ENCODE measurements around the gene MBP.

MBP gene

GRCh38 chr18:77164763-77165485, 32.3 kb upstream of the MBP start:
- no peak overlapping the region for H3K4me3 Mint-ChIP-seq
- H3K4me1 Mint-ChIP-seq: peaks cover 88% of the 10 kb centered on the region
- no peak for TF ChIP-seq CTCF (IDR thresholded peaks at IDR 0.05)
- DNase-seq: no peak
- H3K27ac Mint-ChIP-seq: peak overlapping the region; percentile 92
- peaks cover 13% of the 10 kb centered on the region for H3K27me3 Mint-ChIP-seq (ENCODE audit: low read depth, poor library complexity)
- H3K36me3 Mint-ChIP-seq (ENCODE audit: low read depth): no peaks in the 10 kb centered on the region
- H3K9me3 Mint-ChIP-seq: peaks cover 3% of the 10 kb centered on the region

GRCh38 chr18:77164026-77164425, 31.4 kb upstream of the MBP start:
- peaks cover 82% of the 10 kb centered on the region for H3K4me1 Mint-ChIP-seq
- peaks cover 4% of the 10 kb centered on the region for H3K9me3 Mint-ChIP-seq
- H3K27ac Mint-ChIP-seq: no peak overlapping the region
- no peaks in the 10 kb centered on the region for H3K36me3 Mint-ChIP-seq (ENCODE audit: low read depth)
- TF ChIP-seq CTCF (IDR thresholded peaks at IDR 0.05): no peak
- peaks cover 13% of the 10 kb centered on the region for H3K27me3 Mint-ChIP-seq (ENCODE audit: low read depth, poor library complexity)
- no peak for DNase-seq
- no peak overlapping the region for H3K4me3 Mint-ChIP-seq

GRCh38 chr18:77162580-77162979, 30.0 kb upstream of the MBP start:
- TF ChIP-seq CTCF (IDR thresholded peaks at IDR 0.05): no peak
- peaks cover 13% of the 10 kb centered on the region for H3K27me3 Mint-ChIP-seq (ENCODE audit: low read depth, poor library complexity)
- DNase-seq: no peak
- H3K4me1 Mint-ChIP-seq: peaks cover 67% of the 10 kb centered on the region
- H3K9me3 Mint-ChIP-seq: peaks cover 4% of the 10 kb centered on the region
- H3K27ac Mint-ChIP-seq: no peak overlapping the region
- no peak overlapping the region for H3K4me3 Mint-ChIP-seq
- no peaks in the 10 kb centered on the region for H3K36me3 Mint-ChIP-seq (ENCODE audit: low read depth)

GRCh38 chr18:77161961-77162360, 29.4 kb upstream of the MBP start:
- TF ChIP-seq CTCF (IDR thresholded peaks at IDR 0.05): no peak
- Mint-ChIP-seq H3K4me1 (peaks cover 61% of the 10 kb centered on the region), H3K27ac (no peak overlapping the region), H3K9me3 (peaks cover 4% of the 10 kb centered on the region), H3K36me3 (ENCODE audit: low read depth) (no peaks in the 10 kb centered on the region), H3K27me3 (ENCODE audit: low read depth, poor library complexity) (peaks cover 13% of the 10 kb centered on the region), H3K4me3 (no peak overlapping the region)
- DNase-seq: no peak

GRCh38 chr18:77161383-77161782, 28.8 kb upstream of the MBP start:
- H3K4me1 Mint-ChIP-seq: peaks cover 56% of the 10 kb centered on the region
- peaks cover 4% of the 10 kb centered on the region for H3K9me3 Mint-ChIP-seq
- no peak for TF ChIP-seq CTCF (IDR thresholded peaks at IDR 0.05)
- H3K27ac Mint-ChIP-seq: no peak overlapping the region
- H3K27me3 Mint-ChIP-seq (ENCODE audit: low read depth, poor library complexity): peaks cover 10% of the 10 kb centered on the region
- no peak overlapping the region for H3K4me3 Mint-ChIP-seq
- DNase-seq: no peak
- no peaks in the 10 kb centered on the region for H3K36me3 Mint-ChIP-seq (ENCODE audit: low read depth)

- H3K27ac Mint-ChIP-seq: no peak overlapping the region
- no peak overlapping the region for H3K4me3 Mint-ChIP-seq
- DNase-seq: no peak
- peaks cover 4% of the 10 kb centered on the region for H3K9me3 Mint-ChIP-seq
- TF ChIP-seq CTCF (IDR thresholded peaks at IDR 0.05): no peak
- H3K27me3 Mint-ChIP-seq (ENCODE audit: low read depth, poor library complexity): peaks cover 10% of the 10 kb centered on the region
- peaks cover 48% of the 10 kb centered on the region for H3K4me1 Mint-ChIP-seq
- H3K36me3 Mint-ChIP-seq (ENCODE audit: low read depth): no peaks in the 10 kb centered on the region
Observed at GRCh38 chr18:77160515-77160914, 27.9 kb upstream of the MBP start.
